Measurements from ENCODE around the gene ZFP1. TPM values are rescaled to one million over a fixed set of nuclear protein-coding genes. Genes with fewer than 3 reads are reported as not detected.

Gene ZFP1
- total RNA-seq, 8 experiments from 2014 or later: 3.4 to 33.6 (median 22.6) TPM

DNA sequence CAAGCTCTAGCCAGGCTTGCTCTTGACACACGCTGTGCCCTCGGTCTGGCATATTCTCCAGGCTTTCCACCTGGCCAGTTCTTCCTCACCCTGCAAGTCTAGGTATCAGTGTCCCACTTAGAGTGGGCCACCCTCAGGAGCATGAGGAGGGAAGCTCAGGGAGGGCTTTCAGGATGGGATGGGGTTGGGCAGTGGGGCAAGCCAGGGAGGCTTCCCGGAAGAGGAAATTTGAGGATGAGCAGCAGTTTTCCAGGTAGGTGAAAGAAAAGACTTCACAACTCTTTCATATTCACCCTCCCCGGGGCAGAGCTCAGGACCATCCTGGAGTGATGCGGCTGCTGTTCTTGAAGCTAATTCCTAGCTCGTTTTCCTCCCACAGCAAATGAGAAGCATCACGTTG lies 17.2 kb upstream of the ZFP1 start:
- Histone ChIP-seq H3K27ac (no peak overlapping the region), H3K4me1 (replicated peaks in 1 of 2) (no peaks in the 10 kb centered on the region), H3K4me3 (no peak overlapping the region)
- 33 to 93% (median 63%) methylated on average over 1 to 6 of the region's 7 CpGs; no CpG with 5 or more reads in 2 of the 10 experiments for WGBS, 10 experiments
- in situ Hi-C loops (cut with MboI; ENCODE audit: low pct_unique_long_range_greater_than_20kb in 2 of 9, low sequenced_read_pairs in 9 of 9, unreplicated experiment in 9 of 9): no loop called here
- ATAC-seq (replicated peaks in 6 of 8): no peak

DNA sequence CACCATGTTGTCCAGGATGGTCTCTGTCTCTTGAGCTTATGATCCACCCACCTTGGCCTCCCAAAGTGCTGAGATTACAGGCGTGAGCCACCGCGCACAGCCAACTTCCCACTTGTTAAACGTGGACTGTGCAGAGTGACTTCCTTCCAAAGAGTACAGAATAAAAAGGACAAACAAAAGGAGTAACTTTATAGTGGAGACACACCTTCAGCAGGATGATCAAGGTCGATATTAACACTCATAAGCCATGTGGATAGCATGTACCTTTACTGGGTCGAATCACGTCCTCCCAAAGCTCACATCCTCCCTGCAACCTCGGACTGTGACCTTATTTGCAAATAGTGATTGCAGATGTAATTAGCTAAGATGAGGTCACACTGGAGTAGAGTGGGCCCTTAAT lies 10.1 kb upstream of the ZFP1 start:
- no peak for ATAC-seq (replicated peaks in 6 of 8)

DNA sequence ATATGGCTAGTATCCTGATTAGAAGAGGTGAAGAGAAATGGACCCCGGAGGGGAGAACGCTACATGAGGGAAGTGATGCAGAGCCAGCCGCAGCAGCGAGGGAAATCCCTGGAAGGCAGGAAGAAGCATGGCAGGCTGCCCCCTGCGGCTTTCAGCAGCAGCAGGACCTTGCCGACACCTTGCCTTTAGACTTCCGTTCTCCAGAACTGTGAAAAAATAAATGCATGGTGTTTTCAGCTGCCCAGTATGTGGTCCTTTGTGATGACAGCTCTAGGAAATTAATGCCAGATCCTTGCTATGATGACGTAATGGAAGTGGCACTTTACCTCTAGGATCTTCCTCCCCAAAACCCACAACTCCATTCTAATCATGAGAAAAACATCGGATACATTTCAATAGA lies 9.7 kb upstream of the ZFP1 start:
- Histone ChIP-seq H3K4me1 (replicated peaks in 1 of 2) (no peaks in the 10 kb centered on the region), H3K27ac (no peak overlapping the region), H3K4me3 (no peak overlapping the region)
- in situ Hi-C loops (cut with MboI; ENCODE audit: low pct_unique_long_range_greater_than_20kb in 2 of 9, low sequenced_read_pairs in 9 of 9, unreplicated experiment in 9 of 9): no loop called here
- 14 to 80% (median 52%) methylated on average over 2 to 8 of the region's 9 CpGs; no CpG with 5 or more reads in 4 of the 10 experiments for WGBS, 10 experiments
- ATAC-seq (replicated peaks in 6 of 8): no peak

More for the DNA sequence above, 10.1 kb upstream of the ZFP1 start:
- WGBS, 10 experiments: 87 to 100% (median 88%) methylated on average over 1 to 8 of the region's 8 CpGs; no CpG with 5 or more reads in 5 of the 10 experiments
- Histone ChIP-seq H3K4me3 (no peak overlapping the region), H3K4me1 (replicated peaks in 1 of 2) (no peaks in the 10 kb centered on the region), H3K27ac (no peak overlapping the region)
- in situ Hi-C loops (cut with MboI; ENCODE audit: low pct_unique_long_range_greater_than_20kb in 2 of 9, low sequenced_read_pairs in 9 of 9, unreplicated experiment in 9 of 9): no loop called here

DNA sequence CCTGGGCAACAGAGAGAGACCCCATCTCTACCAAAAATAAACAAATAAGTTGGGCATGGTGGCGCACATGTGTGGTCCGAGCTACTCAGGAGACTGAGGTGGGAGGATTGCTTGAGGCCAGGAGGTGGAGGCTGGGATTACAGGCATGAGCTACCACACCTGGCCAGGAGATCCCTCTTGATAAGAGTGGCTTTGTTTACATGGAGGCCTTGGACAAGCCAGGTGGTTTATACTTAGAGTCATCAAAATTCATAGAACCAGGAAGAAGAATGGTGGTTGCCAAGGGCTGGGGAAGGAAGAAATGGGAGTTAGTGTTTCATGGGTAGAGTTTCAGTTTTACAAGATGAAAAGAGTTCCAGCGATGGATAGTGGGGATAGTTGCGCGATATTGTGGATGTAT lies 8.8 kb upstream of the ZFP1 start:
- ATAC-seq (replicated peaks in 6 of 8): no peak
- WGBS, 10 experiments: 90 to 100% (median 96%) methylated on average over 2 to 5 of the region's 5 CpGs; no CpG with 5 or more reads in 2 of the 10 experiments
- Histone ChIP-seq H3K4me3 (no peak overlapping the region), H3K4me1 (replicated peaks in 1 of 2) (no peaks in the 10 kb centered on the region), H3K27ac (no peak overlapping the region)
- in situ Hi-C loops (cut with MboI; ENCODE audit: low pct_unique_long_range_greater_than_20kb in 2 of 9, low sequenced_read_pairs in 9 of 9, unreplicated experiment in 9 of 9): no loop called here

DNA sequence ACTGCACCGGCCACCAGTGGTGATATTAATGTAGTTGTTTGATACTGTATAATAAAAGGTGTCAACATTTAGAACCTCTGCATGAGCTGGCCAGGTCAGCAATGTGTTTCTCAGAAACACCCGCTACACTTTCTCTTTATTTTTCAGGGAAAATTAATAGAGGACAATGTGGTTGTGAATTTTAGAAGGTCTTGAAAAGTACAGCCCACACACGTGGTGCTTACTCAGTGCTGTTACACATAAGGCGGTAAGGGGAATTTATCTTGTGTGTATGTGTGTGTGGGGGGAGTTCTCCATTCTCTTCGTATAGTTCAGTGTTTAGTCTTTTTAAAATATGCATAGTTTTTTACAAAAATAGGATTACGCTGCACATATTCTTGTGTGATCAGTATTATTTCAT lies 4.4 kb upstream of the ZFP1 start:
- in situ Hi-C loops (cut with MboI; ENCODE audit: low pct_unique_long_range_greater_than_20kb in 2 of 9, low sequenced_read_pairs in 9 of 9, unreplicated experiment in 9 of 9): no loop called here
- Histone ChIP-seq H3K4me3 (no peak overlapping the region), H3K27ac (no peak overlapping the region), H3K4me1 (replicated peaks in 1 of 2) (no peaks in the 10 kb centered on the region)
- no peak for ATAC-seq (replicated peaks in 6 of 8)
- WGBS, 10 experiments: 40 to 100% (median 77%) methylated on average over 1 to 6 of the region's 6 CpGs

DNA sequence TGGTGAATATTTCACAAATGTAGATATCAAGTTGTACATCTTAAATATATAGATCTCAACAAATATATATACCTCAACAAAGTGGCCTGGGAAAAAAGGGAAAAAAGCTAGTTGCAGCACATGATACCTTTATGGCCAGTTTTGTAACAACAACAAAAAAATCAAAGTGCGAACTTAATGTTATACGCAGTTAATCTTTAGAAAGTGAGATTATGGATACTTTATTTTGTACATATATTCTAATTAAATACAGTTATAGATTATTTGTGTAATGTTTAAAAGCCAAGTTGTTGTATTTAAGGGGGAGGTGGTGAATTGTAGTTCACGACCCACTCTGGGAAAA lies 385 bp upstream of the ZFP1 start:
- ATAC-seq (replicated peaks in 6 of 8): no peak
- in situ Hi-C loops (cut with MboI; ENCODE audit: low pct_unique_long_range_greater_than_20kb in 2 of 9, low sequenced_read_pairs in 9 of 9, unreplicated experiment in 9 of 9): no loop called here
- Histone ChIP-seq H3K4me3 (peak overlapping the region in 3 of 5 donors; percentile 95 to 98 (median 96)), H3K27ac (no peak overlapping the region), H3K4me1 (replicated peaks in 1 of 2) (peaks cover 0 to 2% of the 10 kb centered on the region in 2 donors)
- 0 to 100% (median 62%) methylated on average over 1 to 3 of the region's 3 CpGs for WGBS, 10 experiments

DNA sequence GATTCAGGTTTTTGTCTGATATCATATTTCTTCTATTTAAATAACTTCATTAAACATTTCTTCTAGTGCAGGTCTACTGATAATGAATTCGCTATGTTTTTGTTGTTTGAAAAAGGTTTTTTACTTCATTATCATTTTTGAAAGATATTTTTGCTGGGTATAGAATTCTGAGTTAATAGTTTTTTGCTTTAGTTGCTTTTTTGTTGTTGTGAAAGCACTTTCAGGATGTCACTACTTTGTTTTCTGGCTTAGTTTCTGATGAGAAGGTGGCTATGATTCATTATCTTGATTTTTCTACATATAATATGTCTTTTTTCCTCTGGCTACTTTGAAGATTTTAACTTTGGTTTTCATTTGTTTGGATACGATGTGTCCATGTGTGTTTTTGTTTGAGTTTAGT lies 3.5 kb downstream of the ZFP1 start:
- ATAC-seq (replicated peaks in 6 of 8): no peak
- no peak overlapping the region for H3K4me3 ChIP-seq
- peaks cover 0 to 2% of the 10 kb centered on the region in 2 donors for H3K4me1 ChIP-seq (replicated peaks in 1 of 2)

DNA sequence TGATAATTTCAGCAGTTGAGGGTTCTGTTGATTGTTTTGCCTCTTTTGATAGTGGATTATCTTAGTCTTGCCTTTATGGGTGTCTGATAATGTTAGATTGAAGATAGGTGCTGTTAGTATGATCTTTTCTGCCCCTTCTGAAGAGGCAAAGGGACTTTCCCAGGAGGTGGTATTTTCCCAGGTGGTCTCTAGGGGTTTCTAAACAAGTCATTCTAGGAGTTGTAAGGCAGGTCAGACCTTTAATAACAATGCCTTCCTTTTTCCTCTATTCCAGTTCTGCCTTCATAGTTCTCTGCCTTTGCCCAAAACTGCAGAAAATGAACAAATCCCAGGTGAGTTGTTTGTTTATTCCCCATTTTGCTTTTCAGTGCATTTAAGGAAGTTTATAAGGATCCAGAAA lies 4.3 kb downstream of the ZFP1 start:
- ATAC-seq (replicated peaks in 6 of 8): no peak
- Histone ChIP-seq H3K4me3 (no peak overlapping the region), H3K27ac (no peak overlapping the region), H3K4me1 (replicated peaks in 1 of 2) (peaks cover 0 to 2% of the 10 kb centered on the region in 2 donors)
- in situ Hi-C loops (cut with MboI; ENCODE audit: low pct_unique_long_range_greater_than_20kb in 2 of 9, low sequenced_read_pairs in 9 of 9, unreplicated experiment in 9 of 9): no loop called here

More for the DNA sequence above, 3.5 kb downstream of the ZFP1 start:
- no peak overlapping the region for H3K27ac ChIP-seq
- 31 to 50% (median 50%) methylated on average over 2 of the region's 2 CpGs; no CpG with 5 or more reads in 1 of the 10 experiments for WGBS, 10 experiments
- in situ Hi-C loops (cut with MboI; ENCODE audit: low pct_unique_long_range_greater_than_20kb in 2 of 9, low sequenced_read_pairs in 9 of 9, unreplicated experiment in 9 of 9): no loop called here

DNA sequence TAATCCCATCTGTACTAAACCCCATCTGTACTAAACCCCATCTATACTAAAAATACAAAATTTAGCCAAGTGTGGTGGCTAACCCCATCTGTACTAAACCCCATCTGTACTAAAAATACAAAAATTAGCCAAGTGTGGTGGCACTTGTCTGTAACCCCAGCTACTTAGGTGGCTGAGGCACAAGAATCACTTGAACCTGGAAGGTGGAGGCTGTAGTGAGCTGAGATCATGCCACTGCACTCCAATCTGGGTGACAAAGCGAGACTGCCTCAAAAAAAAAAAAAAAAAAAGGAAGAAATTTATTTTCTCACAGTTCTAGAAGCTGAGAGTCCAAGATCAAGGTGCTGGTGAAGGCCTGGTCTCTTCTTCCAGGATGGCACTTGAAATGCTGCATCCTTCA lies 12.1 kb downstream of the ZFP1 start:
- 86 to 100% methylated on average over 1 of the region's 1 CpG; no CpG with 5 or more reads in 8 of the 10 experiments for WGBS, 10 experiments
- Histone ChIP-seq H3K4me1 (replicated peaks in 1 of 2) (no peaks in the 10 kb centered on the region), H3K27ac (no peak overlapping the region), H3K4me3 (no peak overlapping the region)
- in situ Hi-C loops (cut with MboI; ENCODE audit: low pct_unique_long_range_greater_than_20kb in 2 of 9, low sequenced_read_pairs in 9 of 9, unreplicated experiment in 9 of 9): no loop called here
- ATAC-seq (replicated peaks in 6 of 8): no peak

DNA sequence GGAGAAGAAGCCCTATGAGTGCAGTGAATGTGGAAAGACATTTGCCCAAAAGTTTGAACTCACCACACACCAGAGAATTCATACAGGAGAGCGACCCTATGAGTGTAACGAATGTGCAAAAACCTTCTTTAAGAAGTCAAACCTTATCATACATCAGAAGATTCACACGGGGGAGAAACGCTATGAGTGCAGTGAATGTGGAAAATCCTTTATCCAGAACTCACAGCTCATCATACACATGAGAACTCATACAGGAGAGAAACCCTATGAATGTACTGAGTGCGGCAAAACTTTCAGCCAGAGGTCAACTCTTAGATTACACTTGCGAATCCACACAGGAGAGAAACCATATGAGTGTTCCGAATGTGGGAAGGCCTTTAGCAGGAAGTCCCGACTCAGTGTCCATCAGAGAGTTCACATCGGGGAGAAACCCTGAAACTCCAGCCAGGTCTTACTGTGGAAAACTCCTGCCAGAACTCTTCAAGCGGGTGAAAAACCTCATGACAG lies 21.6 kb downstream of the ZFP1 start:
- H3K4me3 ChIP-seq: no peak overlapping the region
- no peaks in the 10 kb centered on the region for H3K4me1 ChIP-seq (replicated peaks in 1 of 2)
- no peak overlapping the region for H3K27ac ChIP-seq
- no peak for ATAC-seq (replicated peaks in 6 of 8)
- 66 to 100% (median 98%) methylated on average over 3 to 8 of the region's 10 CpGs; no CpG with 5 or more reads in 1 of the 10 experiments for WGBS, 10 experiments
- in situ Hi-C loops (cut with MboI; ENCODE audit: low pct_unique_long_range_greater_than_20kb in 2 of 9, low sequenced_read_pairs in 9 of 9, unreplicated experiment in 9 of 9): no loop called here

DNA sequence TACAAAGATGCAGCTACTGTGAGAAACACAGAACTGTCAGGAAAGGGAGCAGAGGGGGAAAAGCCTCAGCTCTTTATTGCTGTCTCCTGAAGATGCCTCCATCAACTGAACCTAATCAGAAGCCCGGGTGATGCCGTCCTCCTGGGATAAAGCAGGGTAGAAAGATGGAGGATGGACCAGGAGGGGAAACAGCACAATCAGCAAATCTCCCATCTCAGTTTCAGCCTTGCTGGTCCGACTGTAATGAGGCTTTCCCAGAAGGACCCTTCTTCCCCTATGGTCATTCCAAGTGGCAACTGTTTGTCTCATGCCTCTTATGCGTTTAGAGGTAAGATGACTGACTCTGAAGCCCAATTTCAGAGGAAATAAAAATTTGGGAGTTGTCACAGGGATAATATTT lies 24.3 kb downstream of the ZFP1 start:
- H3K27ac ChIP-seq: no peak overlapping the region
- 60 to 100% (median 100%) methylated on average over 1 to 4 of the region's 4 CpGs; no CpG with 5 or more reads in 1 of the 10 experiments for WGBS, 10 experiments
- H3K4me1 ChIP-seq (replicated peaks in 1 of 2): no peaks in the 10 kb centered on the region
- no peak for ATAC-seq (replicated peaks in 6 of 8)
- H3K4me3 ChIP-seq: no peak overlapping the region
- in situ Hi-C loops (cut with MboI; ENCODE audit: low pct_unique_long_range_greater_than_20kb in 2 of 9, low sequenced_read_pairs in 9 of 9, unreplicated experiment in 9 of 9): no loop called here

DNA sequence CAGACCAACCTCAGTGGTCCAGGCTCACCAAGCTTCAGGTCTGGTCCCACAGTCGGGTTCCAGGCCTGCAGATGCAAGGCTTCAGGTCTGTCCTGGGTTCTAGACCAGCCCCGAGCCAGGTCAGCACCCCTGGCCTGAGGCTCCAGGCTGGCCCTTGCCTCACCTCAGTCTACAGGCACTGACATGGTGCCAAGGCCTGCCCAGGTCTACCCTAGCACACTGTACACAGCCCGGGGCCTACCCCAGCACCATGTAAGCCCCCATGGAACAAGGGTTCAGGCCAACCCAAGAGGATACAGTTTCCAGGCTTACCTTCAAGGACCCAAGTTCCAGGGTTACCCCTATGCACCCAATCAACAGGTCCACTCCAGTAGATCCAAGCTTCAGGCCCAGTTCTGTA lies 26.8 kb downstream of the ZFP1 start:
- ATAC-seq (replicated peaks in 6 of 8): no peak
- in situ Hi-C loops (cut with MboI; ENCODE audit: low pct_unique_long_range_greater_than_20kb in 2 of 9, low sequenced_read_pairs in 9 of 9, unreplicated experiment in 9 of 9): loop anchor here in 1 of 9 experiments (25.0 kb wide), 1 partner anchor 1987 kb away; no protein-coding TSS in a partner anchor
- Histone ChIP-seq H3K27ac (no peak overlapping the region), H3K4me3 (no peak overlapping the region), H3K4me1 (replicated peaks in 1 of 2) (no peaks in the 10 kb centered on the region)
- WGBS, 10 experiments: 80% methylated on average over 2 of the region's 3 CpGs; no CpG with 5 or more reads in 9 of the 10 experiments

DNA sequence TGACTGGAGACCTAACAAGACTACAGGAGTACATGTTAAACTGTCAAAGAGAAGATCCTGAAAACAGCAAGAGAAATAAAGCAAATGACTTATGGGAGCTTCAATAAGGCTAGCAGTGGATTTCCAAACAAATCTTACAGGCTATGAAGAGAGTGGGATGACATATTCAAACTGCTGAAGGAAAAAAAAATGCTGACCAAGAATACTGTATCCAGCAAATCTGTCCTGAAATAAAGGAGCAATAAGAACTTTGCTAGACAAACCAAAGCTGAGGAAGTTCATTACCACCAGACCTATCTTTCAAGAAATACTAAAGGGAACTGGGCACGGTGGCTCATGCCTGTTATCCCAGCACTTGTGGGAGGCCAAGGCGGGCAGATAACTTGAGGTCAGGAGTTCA lies 28.6 kb downstream of the ZFP1 start:
- no peak overlapping the region for H3K4me3 ChIP-seq
- WGBS, 10 experiments: 17 to 100% (median 94%) methylated on average over 1 to 2 of the region's 2 CpGs; no CpG with 5 or more reads in 5 of the 10 experiments
- in situ Hi-C loops (cut with MboI; ENCODE audit: low pct_unique_long_range_greater_than_20kb in 2 of 9, low sequenced_read_pairs in 9 of 9, unreplicated experiment in 9 of 9): loop anchor here in 1 of 9 experiments (25.0 kb wide), 1 partner anchor 1985 kb away; no protein-coding TSS in a partner anchor

DNA sequence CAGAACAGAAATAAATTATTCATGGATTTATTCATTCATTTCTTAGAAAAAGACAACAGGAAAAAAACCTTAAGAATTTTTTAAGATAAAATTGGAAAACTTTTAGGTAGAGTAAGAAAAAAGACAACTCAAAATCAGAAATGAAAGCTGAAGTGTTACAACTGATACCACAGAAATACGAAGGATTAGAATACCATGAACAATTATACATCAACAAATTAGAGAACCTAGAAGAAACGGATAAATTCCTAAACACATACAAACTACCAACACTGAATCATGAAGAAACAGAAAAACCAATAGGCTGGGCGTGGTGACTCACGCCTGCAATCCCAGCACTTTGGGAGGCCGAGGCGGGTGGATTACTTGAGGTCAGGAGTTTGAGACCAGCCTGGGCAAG lies 30.9 kb downstream of the ZFP1 start:
- no peak overlapping the region for H3K27ac ChIP-seq
- 51 to 100% (median 88%) methylated on average over 1 to 6 of the region's 6 CpGs for WGBS, 10 experiments
- H3K4me3 ChIP-seq: no peak overlapping the region
- no peaks in the 10 kb centered on the region for H3K4me1 ChIP-seq (replicated peaks in 1 of 2)
- no peak for ATAC-seq (replicated peaks in 6 of 8)
- in situ Hi-C loops (cut with MboI; ENCODE audit: low pct_unique_long_range_greater_than_20kb in 2 of 9, low sequenced_read_pairs in 9 of 9, unreplicated experiment in 9 of 9): loop anchor here in 1 of 9 experiments (25.0 kb wide), 1 partner anchor 1983 kb away; no protein-coding TSS in a partner anchor

More for the DNA sequence above, 28.6 kb downstream of the ZFP1 start:
- ATAC-seq (replicated peaks in 6 of 8): no peak
- Histone ChIP-seq H3K27ac (no peak overlapping the region), H3K4me1 (replicated peaks in 1 of 2) (no peaks in the 10 kb centered on the region)

Data from motor neuron (in vitro differentiated cells).